ENCODE data around the gene PKMYT1. TPM values are rescaled to one million over a fixed set of nuclear protein-coding genes. Genes with fewer than 3 reads are reported as not detected.
A peak's percentile ranks its signal among the peaks of the same experiment; 100 is the strongest.
"Not testable (repeated sequence)": the region's sequence is repeated elsewhere in the genome, so short reads cannot be mapped to it uniquely, and the experiment has no call there.

Gene PKMYT1
- total and polyA plus RNA-seq, 8 donors: 0.28 to 4.8 (median 1.5) TPM

- peak in 1 of 6 donors; percentile 68 for DNase-seq
- Histone ChIP-seq H3K4me3 (no peak overlapping the region), H3K9me3 (no peaks in the 10 kb centered on the region), H3K36me3 (peaks cover 0 to 24% (median 3%) of the 10 kb centered on the region in 3 donors), H3K27ac (no peak overlapping the region), H3K4me1 (peaks cover 0 to 5% (median 0%) of the 10 kb centered on the region in 3 donors), H3K27me3 (no peaks in the 10 kb centered on the region)
- intact Hi-C loops (cut with DNase I): no loop called here
- FAIRE-seq: no peak
- 89 to 93% methylated on average over 14 of the region's 14 CpGs for WGBS, 2 donors
- TF ChIP-seq CTCF (IDR thresholded peaks at IDR 0.05): no peak
- ATAC-seq: no peak
Observed at GRCh38 chr16:2929693-2930092, 50.6 kb downstream of the PKMYT1 start.

- DNase-seq (peak in 1 of 6 donors; percentile 42), ATAC-seq (no peak), FAIRE-seq (no peak)
- Histone ChIP-seq H3K36me3 (peaks cover 0 to 15% (median 3%) of the 10 kb centered on the region in 3 donors), H3K27me3 (no peaks in the 10 kb centered on the region), H3K9me3 (no peaks in the 10 kb centered on the region), H3K27ac (no peak overlapping the region), H3K4me3 (no peak overlapping the region), H3K4me1 (peaks cover 0 to 5% (median 0%) of the 10 kb centered on the region in 3 donors)
- intact Hi-C loops (cut with DNase I): no loop called here
- no peak for TF ChIP-seq CTCF (IDR thresholded peaks at IDR 0.05)
- 74 to 78% methylated on average over 11 of the region's 11 CpGs for WGBS, 2 donors
Observed at GRCh38 chr16:2928796-2929195, 51.5 kb downstream of the PKMYT1 start.

GRCh38 chr16:2928151-2928550 lies 52.1 kb downstream of the PKMYT1 start:
- H3K4me3 ChIP-seq; H3K9me3 ChIP-seq; DNase-seq; H3K4me1 ChIP-seq; intact Hi-C loops (cut with DNase I); ATAC-seq; H3K27me3 ChIP-seq; H3K27ac ChIP-seq; FAIRE-seq: not testable (repeated sequence)
- WGBS, 2 donors: 69% methylated on average over 4 of the region's 4 CpGs
- H3K36me3 ChIP-seq: peaks cover 0 to 13% (median 3%) of the 10 kb centered on the region in 3 donors

- Histone ChIP-seq H3K4me1 (peaks cover 0 to 5% (median 0%) of the 10 kb centered on the region in 3 donors), H3K27me3 (no peaks in the 10 kb centered on the region), H3K36me3 (peaks cover 0 to 13% (median 3%) of the 10 kb centered on the region in 3 donors), H3K27ac (no peak overlapping the region), H3K4me3 (peak overlapping the region in 1 of 4 donors; percentile 17), H3K9me3 (no peaks in the 10 kb centered on the region)
- FAIRE-seq (no peak), DNase-seq (peak; percentile 72 to 93 (median 86)), ATAC-seq (peak; percentile 90 to 99 (median 96))
- intact Hi-C loops (cut with DNase I): no loop called here
- TF ChIP-seq CTCF (IDR thresholded peaks at IDR 0.05): peak; percentile 96 to 99 (median 98)
- 6 to 7% methylated on average over 19 of the region's 19 CpGs for WGBS, 2 donors
Observed at GRCh38 chr16:2927010-2927646, 53.1 kb downstream of the PKMYT1 start.

DNA sequence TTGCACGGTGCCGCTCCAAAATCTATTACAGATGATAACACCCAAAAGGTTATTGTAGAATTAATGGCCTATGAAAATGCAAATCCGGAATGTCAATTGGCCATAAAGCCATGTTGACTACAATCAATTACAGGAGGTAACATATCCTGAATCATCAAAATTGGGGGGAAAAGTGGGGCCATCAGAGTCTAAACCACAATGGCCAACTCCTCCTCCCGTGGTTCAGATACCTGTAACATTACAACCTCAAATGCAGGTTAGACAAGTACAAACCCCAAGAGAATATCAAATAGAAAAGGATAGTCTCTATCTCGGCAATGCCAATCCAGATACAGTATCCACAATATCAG lies 53.6 kb downstream of the PKMYT1 start:
- no peak for DNase-seq

More for the DNA sequence above, 53.6 kb downstream of the PKMYT1 start:
- Histone ChIP-seq H3K27ac (no peak overlapping the region), H3K4me1 (peaks cover 0 to 5% (median 0%) of the 10 kb centered on the region in 3 donors), H3K27me3 (no peaks in the 10 kb centered on the region), H3K4me3 (peak overlapping the region in 1 of 4 donors; percentile 17), H3K9me3 (no peaks in the 10 kb centered on the region), H3K36me3 (peaks cover 0 to 13% (median 3%) of the 10 kb centered on the region in 3 donors)
- TF ChIP-seq CTCF (IDR thresholded peaks at IDR 0.05): no peak
- no peak for ATAC-seq
- no peak for FAIRE-seq
- intact Hi-C loops (cut with DNase I): no loop called here
- WGBS, 2 donors: 58 to 66% methylated on average over 5 of the region's 5 CpGs

All from pancreas (tissue), 10 donors.